Measurements from ENCODE around the gene MGST1.

GRCh38 chr12:16324772-16325171 is 22.7 kb upstream of the MGST1 start:
- TF ChIP-seq CTCF (IDR thresholded peaks at IDR 0.05) (no peak), POLR2A (IDR thresholded peaks at IDR 0.05) (no peak)

Measured in adrenal gland (tissue), 5 donors.